Measurements from ENCODE around the gene ZC3H18.

- TF ChIP-seq CTCF (IDR thresholded peaks at IDR 0.05) (no peak), POLR2AphosphoS5 (IDR thresholded peaks at IDR 0.05) (no peak)
These were observed 82.0 kb downstream of the ZC3H18 start for GRCh38 chr16:88651989-88652761.
